ENCODE results near the gene GABBR2. TPM values are rescaled to one million over a fixed set of nuclear protein-coding genes. Genes with fewer than 3 reads are reported as not detected.

GABBR2 gene
- total RNA-seq, 1 donor from 2014 or later = not detected

DNA sequence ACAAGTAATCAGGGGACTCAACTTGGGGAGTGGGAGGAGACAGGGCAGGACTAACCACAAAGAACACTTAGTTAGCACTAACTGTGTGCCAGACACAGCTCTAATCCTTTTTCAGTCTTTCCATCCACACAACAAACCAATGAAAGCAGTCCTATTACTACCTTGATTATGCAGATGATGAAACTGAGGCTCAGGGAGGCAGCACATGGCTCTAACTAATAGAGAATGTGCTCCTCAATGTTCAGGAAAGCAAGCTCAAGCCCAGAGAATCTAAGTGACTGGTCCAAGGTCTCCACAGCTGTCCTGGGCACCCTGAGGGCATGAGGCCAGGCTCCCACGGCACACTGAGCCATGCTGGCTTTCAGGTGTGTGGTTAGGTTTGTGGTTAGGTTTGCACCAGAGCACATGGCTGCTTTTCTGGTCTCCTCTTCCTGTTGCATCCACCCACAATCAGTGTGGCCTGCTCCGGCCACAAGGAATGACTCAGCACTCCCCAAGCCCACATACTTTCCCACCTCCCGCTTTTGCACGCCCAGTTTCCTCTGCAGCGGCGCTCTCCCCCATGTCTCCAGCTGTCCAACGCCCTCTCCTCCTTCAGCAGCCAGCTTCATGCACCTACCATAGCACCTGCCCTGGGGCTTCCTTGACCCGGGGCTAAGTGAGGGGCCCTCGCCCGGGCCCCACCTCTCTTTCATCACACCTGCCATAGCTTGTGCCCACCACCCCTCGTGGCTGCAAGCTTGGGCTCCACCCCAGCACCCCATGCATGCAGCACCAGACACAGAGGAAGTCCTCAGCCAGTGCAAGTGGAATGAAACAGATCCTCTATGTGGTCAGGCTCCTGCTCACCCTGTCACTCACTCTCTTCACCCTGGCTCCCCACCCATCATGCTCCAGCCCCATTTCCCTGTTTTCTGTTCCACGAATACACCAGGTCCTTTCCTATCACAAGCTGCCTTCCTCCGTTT lies 133.1 kb downstream of the GABBR2 start:
- no peaks in the 10 kb centered on the region for H3K36me3 ChIP-seq (ENCODE audit: control insufficient read depth, insufficient read depth, low read length)
- peak; percentile 62 for DNase-seq (ENCODE audit: low read depth)
- TF ChIP-seq, protein P1, sequence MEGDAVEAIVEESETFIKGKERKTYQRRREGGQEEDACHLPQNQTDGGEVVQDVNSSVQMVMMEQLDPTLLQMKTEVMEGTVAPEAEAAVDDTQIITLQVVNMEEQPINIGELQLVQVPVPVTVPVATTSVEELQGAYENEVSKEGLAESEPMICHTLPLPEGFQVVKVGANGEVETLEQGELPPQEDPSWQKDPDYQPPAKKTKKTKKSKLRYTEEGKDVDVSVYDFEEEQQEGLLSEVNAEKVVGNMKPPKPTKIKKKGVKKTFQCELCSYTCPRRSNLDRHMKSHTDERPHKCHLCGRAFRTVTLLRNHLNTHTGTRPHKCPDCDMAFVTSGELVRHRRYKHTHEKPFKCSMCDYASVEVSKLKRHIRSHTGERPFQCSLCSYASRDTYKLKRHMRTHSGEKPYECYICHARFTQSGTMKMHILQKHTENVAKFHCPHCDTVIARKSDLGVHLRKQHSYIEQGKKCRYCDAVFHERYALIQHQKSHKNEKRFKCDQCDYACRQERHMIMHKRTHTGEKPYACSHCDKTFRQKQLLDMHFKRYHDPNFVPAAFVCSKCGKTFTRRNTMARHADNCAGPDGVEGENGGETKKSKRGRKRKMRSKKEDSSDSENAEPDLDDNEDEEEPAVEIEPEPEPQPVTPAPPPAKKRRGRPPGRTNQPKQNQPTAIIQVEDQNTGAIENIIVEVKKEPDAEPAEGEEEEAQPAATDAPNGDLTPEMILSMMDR (IDR thresholded peaks at IDR 0.05; ENCODE audit: insufficient read depth, low read length, severe bottlenecking) = no peak
- H3K27me3 ChIP-seq (ENCODE audit: control insufficient read depth, insufficient read depth, low read length) = peaks cover 2% of the 10 kb centered on the region
- FAIRE-seq = no peak
- no peak overlapping the region for H3K4me3 ChIP-seq (ENCODE audit: low read depth, low read length)

DNA sequence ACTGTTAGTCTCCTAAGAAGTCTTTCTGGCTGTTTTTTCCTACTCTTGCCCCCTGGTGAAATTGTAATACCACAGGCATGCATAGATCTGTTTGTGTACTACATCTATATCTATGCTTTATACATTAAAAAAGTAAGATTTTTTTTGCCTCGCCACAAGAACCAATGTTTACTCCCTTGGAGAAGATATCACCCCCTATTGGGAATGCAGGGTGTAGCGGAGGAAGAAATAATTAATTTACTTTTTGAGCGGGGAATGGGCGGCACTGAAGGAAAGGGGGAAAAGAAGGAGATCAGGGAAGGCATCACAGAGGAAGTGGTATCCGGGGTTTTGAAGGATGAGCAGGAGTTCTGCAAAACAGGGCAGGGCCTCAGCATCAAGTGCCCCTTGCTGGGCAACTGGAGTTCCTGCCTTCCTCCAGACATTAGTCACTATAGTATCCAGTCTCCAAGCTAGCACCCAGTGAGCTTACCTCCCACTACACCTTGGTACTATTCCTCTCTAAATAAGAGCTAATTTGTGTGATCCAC lies 134.9 kb downstream of the GABBR2 start:
- TF ChIP-seq, protein P1 (IDR thresholded peaks at IDR 0.05; ENCODE audit: insufficient read depth, low read length, severe bottlenecking) = no peak
- no peak for FAIRE-seq
- no peak overlapping the region for H3K4me3 ChIP-seq (ENCODE audit: low read depth, low read length)
- H3K36me3 ChIP-seq (ENCODE audit: control insufficient read depth, insufficient read depth, low read length) = no peaks in the 10 kb centered on the region
- no peaks in the 10 kb centered on the region for H3K27me3 ChIP-seq (ENCODE audit: control insufficient read depth, insufficient read depth, low read length)
- no peak for DNase-seq (ENCODE audit: low read depth)

- TF ChIP-seq, protein P1 (IDR thresholded peaks at IDR 0.05; ENCODE audit: insufficient read depth, low read length, severe bottlenecking) = no peak
- H3K36me3 ChIP-seq (ENCODE audit: control insufficient read depth, insufficient read depth, low read length) = no peaks in the 10 kb centered on the region
- FAIRE-seq = no peak
- no peaks in the 10 kb centered on the region for H3K27me3 ChIP-seq (ENCODE audit: control insufficient read depth, insufficient read depth, low read length)
- H3K4me3 ChIP-seq (ENCODE audit: low read depth, low read length) = no peak overlapping the region
- no peak for DNase-seq (ENCODE audit: low read depth)
Measured at GRCh38 chr9:98572796-98573195, 135.9 kb downstream of the GABBR2 start.

GRCh38 chr9:98572054-98572627 lies 136.6 kb downstream of the GABBR2 start:
- Histone ChIP-seq H3K4me3 (ENCODE audit: low read depth, low read length) (no peak overlapping the region), H3K27me3 (ENCODE audit: control insufficient read depth, insufficient read depth, low read length) (no peaks in the 10 kb centered on the region), H3K36me3 (ENCODE audit: control insufficient read depth, insufficient read depth, low read length) (no peaks in the 10 kb centered on the region)
- DNase-seq (ENCODE audit: low read depth) (peak; percentile 4), FAIRE-seq (no peak)
- TF ChIP-seq, protein P1 (IDR thresholded peaks at IDR 0.05; ENCODE audit: insufficient read depth, low read length, severe bottlenecking) = no peak

DNA sequence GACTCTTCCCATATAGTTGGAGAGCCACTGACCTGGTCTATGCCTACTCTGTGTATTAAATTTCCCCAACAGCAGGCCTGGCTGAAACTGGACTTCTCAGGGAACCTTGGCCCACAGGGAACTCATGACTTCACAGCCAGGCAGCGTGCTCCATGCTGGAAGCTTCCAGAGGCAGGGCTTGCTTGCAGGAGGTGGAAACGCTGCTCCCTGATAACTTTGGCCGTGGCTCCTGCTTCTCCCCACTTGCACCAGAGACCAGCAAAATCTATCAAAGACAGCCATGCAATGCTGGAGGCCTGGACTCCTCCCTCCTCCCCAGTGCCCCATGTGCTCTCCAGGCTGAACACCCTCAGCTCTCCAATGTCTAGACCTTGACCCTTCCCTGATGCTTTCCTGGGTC lies 137.1 kb downstream of the GABBR2 start:
- no peaks in the 10 kb centered on the region for H3K27me3 ChIP-seq (ENCODE audit: control insufficient read depth, insufficient read depth, low read length)
- no peak overlapping the region for H3K4me3 ChIP-seq (ENCODE audit: low read depth, low read length)
- no peaks in the 10 kb centered on the region for H3K36me3 ChIP-seq (ENCODE audit: control insufficient read depth, insufficient read depth, low read length)
- TF ChIP-seq, protein P1 (IDR thresholded peaks at IDR 0.05; ENCODE audit: insufficient read depth, low read length, severe bottlenecking) = no peak
- FAIRE-seq = no peak
- no peak for DNase-seq (ENCODE audit: low read depth)

Data from bronchial epithelial cell (primary cell).